Colonic mucosa (tissue), 4 donors: ENCODE measurements around the gene ALG10. TPM values are rescaled to one million over a fixed set of nuclear protein-coding genes. Genes with fewer than 3 reads are reported as not detected.
"Not testable (repeated sequence)": the region's sequence is repeated elsewhere in the genome, so short reads cannot be mapped to it uniquely, and the experiment has no call there.

Experiments
- DNase-seq: peaks from one replicate; pipeline ENCODE4 v3.0.0-alpha.2; 2020
- H3K27ac ChIP-seq: fragments of 200-600 bp; one replicate; pipeline ENCODE4 v1.8.0; 2021
- H3K27me3 ChIP-seq: fragments of 200-600 bp; one replicate; pipeline ENCODE4 v1.8.0; 2021
- H3K36me3 ChIP-seq: fragments of 200-600 bp; one replicate; pipeline ENCODE4 v1.8.0; 2021
- H3K4me1 ChIP-seq: fragments of 200-600 bp; one replicate; pipeline ENCODE4 v1.8.0; 2021; ENCODE audit warnings: mild to moderate bottlenecking
- H3K4me3 ChIP-seq: fragments of 200-600 bp; one replicate; pipeline ENCODE4 v1.8.0; 2021
- H3K9ac ChIP-seq, 2 donors: one replicate each; pipeline ENCODE4 v1.7.0; 2013; ENCODE audit warnings: control low read depth in 2 of 2, low read depth in 2 of 2, low read length in 2 of 2
- H3K9me3 ChIP-seq: fragments of 200-600 bp; one replicate; pipeline ENCODE4 v1.8.0; 2021
- intact Hi-C: fragments of 100-400 bp; cut with DNase I; formaldehyde crosslinking; loops from one replicate; pipeline ENCODE4 v1.14.1; 2022
- total RNA-seq, 2 donors: library from RNA; stranded (reverse); fragmentation: NEBNext Ultra II Directional in 1 of 2; extraction: Animal tissue kit (Norgen Biotek cat#: 25700) in 1 of 2; gene quantifications; one replicate each; pipeline ENCODE4 v1.2.1, GENCODE V29; 2021
- TF ChIP-seq, protein P1 (sequence below): fragments of 200-600 bp; IDR thresholded peaks from one replicate; pipeline ENCODE4 v1.8.0; 2022; ENCODE audit warnings: antibody characterized with exemption, mild to moderate bottlenecking
- donor health status: healthy.
- donor health status: DM: no; HTN: no; CAD: no.
- donor health status: DM: no; HTN: no; CAD: no.

ALG10 gene, protein sequence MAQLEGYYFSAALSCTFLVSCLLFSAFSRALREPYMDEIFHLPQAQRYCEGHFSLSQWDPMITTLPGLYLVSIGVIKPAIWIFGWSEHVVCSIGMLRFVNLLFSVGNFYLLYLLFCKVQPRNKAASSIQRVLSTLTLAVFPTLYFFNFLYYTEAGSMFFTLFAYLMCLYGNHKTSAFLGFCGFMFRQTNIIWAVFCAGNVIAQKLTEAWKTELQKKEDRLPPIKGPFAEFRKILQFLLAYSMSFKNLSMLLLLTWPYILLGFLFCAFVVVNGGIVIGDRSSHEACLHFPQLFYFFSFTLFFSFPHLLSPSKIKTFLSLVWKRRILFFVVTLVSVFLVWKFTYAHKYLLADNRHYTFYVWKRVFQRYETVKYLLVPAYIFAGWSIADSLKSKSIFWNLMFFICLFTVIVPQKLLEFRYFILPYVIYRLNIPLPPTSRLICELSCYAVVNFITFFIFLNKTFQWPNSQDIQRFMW
- total RNA-seq: 10 to 100 TPM in 1 of 2 donors, 1 to 10 TPM in 1; 5.6 to 10.2 TPM

DNA sequence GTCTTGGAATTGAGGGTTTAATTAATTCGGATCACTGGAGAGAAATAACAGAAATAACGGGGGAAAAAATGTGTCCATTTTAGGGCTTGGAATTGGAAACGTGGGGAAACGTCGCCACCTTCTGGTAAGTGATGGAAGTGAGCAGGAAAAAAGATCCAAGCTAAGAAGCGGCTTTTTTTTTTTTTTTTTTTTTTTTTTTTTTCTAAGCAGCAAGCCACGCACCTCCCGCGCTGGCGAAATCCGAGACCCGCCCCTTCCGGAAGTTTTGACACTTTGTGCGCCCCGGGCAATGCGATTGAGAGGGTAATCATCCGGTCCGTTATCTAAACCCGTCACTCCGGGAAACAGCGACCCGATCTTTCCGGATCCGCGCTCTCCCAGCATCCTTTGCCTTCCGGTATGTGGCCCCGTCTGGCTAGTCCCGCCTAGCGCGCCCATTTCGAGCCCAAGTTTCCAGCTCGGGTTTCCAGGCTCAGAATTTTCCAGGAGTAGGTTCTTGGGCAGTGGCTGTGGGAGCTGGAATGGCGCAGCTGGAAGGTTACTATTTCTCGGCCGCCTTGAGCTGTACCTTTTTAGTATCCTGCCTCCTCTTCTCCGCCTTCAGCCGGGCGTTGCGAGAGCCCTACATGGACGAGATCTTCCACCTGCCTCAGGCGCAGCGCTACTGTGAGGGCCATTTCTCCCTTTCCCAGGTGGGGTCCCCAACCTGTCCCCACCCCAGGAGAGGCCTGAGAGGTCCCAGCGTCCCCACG is at the start of gene ALG10:
ALG10 (plus strand) TSS at position 418 of the 752 bp plus-strand sequence; CDS start at position 522, 104 bp downstream.
- H3K9ac ChIP-seq: peak within 1 kb of the TSS; percentile 68 to 76
- H3K27ac ChIP-seq: peak within 1 kb of the TSS; percentile 59
- H3K27me3 ChIP-seq: no peaks in the 10 kb centered on the region
- DNase-seq: peak; percentile 98
- peak within 1 kb of the TSS; percentile 56 for H3K4me3 ChIP-seq
- no peaks in the 10 kb centered on the region for H3K9me3 ChIP-seq
- H3K36me3 ChIP-seq: no peaks in the 10 kb centered on the region
- intact Hi-C loops: loop anchor here (5.0 to 10.0 kb wide), 2 partner anchors 1265 to 1657 kb away; partner anchors contain the start of gene YARS2
- no peaks in the 10 kb centered on the region for H3K4me1 ChIP-seq
- TF ChIP-seq, protein P1, sequence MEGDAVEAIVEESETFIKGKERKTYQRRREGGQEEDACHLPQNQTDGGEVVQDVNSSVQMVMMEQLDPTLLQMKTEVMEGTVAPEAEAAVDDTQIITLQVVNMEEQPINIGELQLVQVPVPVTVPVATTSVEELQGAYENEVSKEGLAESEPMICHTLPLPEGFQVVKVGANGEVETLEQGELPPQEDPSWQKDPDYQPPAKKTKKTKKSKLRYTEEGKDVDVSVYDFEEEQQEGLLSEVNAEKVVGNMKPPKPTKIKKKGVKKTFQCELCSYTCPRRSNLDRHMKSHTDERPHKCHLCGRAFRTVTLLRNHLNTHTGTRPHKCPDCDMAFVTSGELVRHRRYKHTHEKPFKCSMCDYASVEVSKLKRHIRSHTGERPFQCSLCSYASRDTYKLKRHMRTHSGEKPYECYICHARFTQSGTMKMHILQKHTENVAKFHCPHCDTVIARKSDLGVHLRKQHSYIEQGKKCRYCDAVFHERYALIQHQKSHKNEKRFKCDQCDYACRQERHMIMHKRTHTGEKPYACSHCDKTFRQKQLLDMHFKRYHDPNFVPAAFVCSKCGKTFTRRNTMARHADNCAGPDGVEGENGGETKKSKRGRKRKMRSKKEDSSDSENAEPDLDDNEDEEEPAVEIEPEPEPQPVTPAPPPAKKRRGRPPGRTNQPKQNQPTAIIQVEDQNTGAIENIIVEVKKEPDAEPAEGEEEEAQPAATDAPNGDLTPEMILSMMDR: peak; percentile 43

DNA sequence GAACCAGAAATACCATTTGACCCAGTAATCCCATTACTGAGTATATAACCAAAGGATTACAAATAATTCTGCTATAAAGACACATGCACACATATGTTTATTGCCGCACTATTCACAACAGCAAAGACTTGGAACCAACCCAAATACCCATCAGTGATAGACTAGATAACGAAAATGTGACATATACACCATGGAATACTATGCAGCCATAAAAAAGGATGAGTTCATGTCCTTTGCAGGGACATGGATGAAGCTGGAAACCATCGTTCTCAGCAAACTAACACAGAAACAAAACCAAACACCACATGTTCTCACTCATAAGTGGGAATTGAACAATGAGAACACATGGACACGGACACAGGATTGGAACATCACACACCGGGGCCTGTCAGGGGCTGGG is 49.4 kb upstream of the ALG10 start:
- H3K36me3 ChIP-seq, H3K27ac ChIP-seq, H3K4me1 ChIP-seq, H3K27me3 ChIP-seq, DNase-seq, H3K4me3 ChIP-seq, H3K9ac ChIP-seq, H3K9me3 ChIP-seq, intact Hi-C loops: not testable (repeated sequence)

DNA sequence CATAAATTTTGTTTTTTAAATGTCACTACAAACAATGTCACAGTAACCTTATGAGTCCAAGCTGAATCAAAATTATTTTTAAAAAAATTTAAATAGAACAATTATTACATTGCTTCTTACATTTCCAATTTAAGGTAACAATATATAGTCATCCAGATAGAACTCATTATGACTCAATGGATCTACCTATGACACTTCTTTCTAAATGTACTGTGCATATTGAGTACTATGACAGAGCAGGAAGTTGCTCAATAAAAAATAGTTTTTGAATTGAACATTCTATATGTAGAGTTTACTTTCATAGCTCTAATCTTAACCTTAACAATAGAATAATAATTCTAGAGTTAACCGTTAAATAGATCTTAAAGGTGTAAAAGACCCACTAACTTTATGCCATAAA is 44.4 kb upstream of the ALG10 start:
- no peak overlapping the region for H3K27ac ChIP-seq
- no peaks in the 10 kb centered on the region for H3K27me3 ChIP-seq
- no peaks in the 10 kb centered on the region for H3K9me3 ChIP-seq
- no peak overlapping the region for H3K4me3 ChIP-seq
- no peak overlapping the region for H3K9ac ChIP-seq
- intact Hi-C loops: no loop called here
- DNase-seq: no peak
- H3K36me3 ChIP-seq: no peaks in the 10 kb centered on the region
- no peaks in the 10 kb centered on the region for H3K4me1 ChIP-seq
- TF ChIP-seq, protein P1: no peak

DNA sequence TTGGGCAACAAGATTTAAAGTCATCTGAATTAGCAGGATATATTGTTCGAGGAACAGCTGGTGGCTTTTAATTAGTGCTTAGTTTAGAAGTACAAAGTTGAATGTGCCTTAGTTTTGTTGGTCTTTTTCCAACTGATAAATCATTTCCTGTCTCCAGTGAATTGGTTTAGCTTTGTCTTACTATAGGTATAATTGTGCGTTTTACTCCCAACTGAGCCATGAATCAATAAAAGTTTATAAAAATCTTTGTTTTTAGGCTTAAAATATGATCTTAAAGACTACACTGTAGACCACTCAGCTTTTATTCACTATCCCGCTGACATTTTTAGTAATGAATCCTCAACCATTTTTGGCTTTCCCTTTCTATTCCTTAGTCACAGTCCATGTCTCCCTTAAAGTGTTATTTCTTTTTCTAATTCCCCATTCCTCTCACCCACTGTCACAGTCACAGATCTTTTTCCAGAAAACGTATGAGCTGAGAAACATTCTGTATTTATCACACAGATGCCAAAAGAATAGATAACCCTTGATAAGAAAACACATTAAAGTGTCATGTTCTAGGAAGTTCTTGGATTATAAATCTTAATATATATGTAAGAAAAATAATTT is 34.0 kb upstream of the ALG10 start:
- H3K9me3 ChIP-seq: no peaks in the 10 kb centered on the region
- H3K4me1 ChIP-seq: no peaks in the 10 kb centered on the region
- no peak overlapping the region for H3K27ac ChIP-seq
- intact Hi-C loops: no loop called here
- DNase-seq: no peak
- no peaks in the 10 kb centered on the region for H3K27me3 ChIP-seq
- H3K9ac ChIP-seq: no peak overlapping the region
- TF ChIP-seq, protein P1: no peak
- H3K4me3 ChIP-seq: no peak overlapping the region
- H3K36me3 ChIP-seq: no peaks in the 10 kb centered on the region

DNA sequence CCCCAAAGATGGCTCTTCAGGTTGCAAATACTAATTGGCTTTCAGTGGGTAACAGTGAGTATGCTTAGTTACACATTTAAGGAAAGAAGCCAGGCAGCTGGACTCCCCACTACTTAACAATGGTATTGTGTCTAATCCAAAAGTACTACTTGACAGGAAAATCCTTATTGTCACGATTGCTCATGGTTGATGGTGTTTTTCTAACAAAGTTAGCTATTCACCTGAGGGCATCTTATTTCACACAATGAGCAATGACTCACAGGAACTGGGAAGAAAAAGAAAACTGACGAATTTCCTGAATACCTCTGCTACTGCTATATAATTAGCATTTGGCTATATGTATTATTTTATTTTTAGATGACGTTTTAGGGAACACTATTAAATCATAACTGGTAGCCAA is 33.4 kb upstream of the ALG10 start:
- H3K27ac ChIP-seq: no peak overlapping the region
- H3K4me1 ChIP-seq: no peaks in the 10 kb centered on the region
- TF ChIP-seq, protein P1: no peak
- no peaks in the 10 kb centered on the region for H3K27me3 ChIP-seq
- DNase-seq: no peak
- no peaks in the 10 kb centered on the region for H3K9me3 ChIP-seq
- H3K4me3 ChIP-seq: no peak overlapping the region
- no peaks in the 10 kb centered on the region for H3K36me3 ChIP-seq
- intact Hi-C loops: no loop called here
- H3K9ac ChIP-seq: no peak overlapping the region
